Measurements from ENCODE around the gene NCOA7.

GRCh38 chr6:125793280-125793679 is 2.5 kb downstream of the NCOA7 start:
- TF ChIP-seq POLR2A (IDR thresholded peaks at IDR 0.05) (no peak), CTCF (IDR thresholded peaks at IDR 0.05) (no peak)

Data from heart left ventricle (tissue), 13 donors.